Measurements from ENCODE around the gene MAST2. TPM values are rescaled to one million over a fixed set of nuclear protein-coding genes. Genes with fewer than 3 reads are reported as not detected.

Gene MAST2
- total RNA-seq, 1 experiment from 2014 or later = 37.2 TPM

- CTCF ChIA-PET = no interaction called here
- peaks cover 3% of the 10 kb centered on the region for H3K36me3 Mint-ChIP-seq
- TF ChIP-seq ERG (CRISPR knock-in tag; IDR thresholded peaks at IDR 0.05) (no peak), OVOL2 (CRISPR knock-in tag; IDR thresholded peaks at IDR 0.05; ENCODE audit: borderline replicate concordance) (no peak), IRF2 (CRISPR knock-in tag; IDR thresholded peaks at IDR 0.05; ENCODE audit: borderline replicate concordance, low read depth) (no peak), SOX15 (CRISPR knock-in tag; IDR thresholded peaks at IDR 0.05) (no peak)
- TF ChIP-seq, protein P1, sequence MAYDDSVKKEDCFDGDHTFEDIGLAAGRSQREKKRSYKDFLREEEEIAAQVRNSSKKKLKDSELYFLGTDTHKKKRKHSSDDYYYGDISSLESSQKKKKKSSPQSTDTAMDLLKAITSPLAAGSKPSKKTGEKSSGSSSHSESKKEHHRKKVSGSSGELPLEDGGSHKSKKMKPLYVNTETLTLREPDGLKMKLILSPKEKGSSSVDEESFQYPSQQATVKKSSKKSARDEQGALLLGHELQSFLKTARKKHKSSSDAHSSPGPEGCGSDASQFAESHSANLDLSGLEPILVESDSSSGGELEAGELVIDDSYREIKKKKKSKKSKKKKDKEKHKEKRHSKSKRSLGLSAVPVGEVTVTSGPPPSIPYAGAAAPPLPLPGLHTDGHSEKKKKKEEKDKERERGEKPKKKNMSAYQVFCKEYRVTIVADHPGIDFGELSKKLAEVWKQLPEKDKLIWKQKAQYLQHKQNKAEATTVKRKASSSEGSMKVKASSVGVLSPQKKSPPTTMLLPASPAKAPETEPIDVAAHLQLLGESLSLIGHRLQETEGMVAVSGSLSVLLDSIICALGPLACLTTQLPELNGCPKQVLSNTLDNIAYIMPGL (CRISPR knock-in tag; IDR thresholded peaks at IDR 0.05) = no peak
- TF ChIP-seq, protein P2, sequence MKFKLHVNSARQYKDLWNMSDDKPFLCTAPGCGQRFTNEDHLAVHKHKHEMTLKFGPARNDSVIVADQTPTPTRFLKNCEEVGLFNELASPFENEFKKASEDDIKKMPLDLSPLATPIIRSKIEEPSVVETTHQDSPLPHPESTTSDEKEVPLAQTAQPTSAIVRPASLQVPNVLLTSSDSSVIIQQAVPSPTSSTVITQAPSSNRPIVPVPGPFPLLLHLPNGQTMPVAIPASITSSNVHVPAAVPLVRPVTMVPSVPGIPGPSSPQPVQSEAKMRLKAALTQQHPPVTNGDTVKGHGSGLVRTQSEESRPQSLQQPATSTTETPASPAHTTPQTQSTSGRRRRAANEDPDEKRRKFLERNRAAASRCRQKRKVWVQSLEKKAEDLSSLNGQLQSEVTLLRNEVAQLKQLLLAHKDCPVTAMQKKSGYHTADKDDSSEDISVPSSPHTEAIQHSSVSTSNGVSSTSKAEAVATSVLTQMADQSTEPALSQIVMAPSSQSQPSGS (CRISPR knock-in tag; IDR thresholded peaks at IDR 0.05; ENCODE audit: borderline replicate concordance, low read depth) = no peak
- no peak for DNase-seq (ENCODE audit: low spot score)
- H3K9me3 Mint-ChIP-seq = peaks cover 4% of the 10 kb centered on the region; the same call in 1 of the 2 replicates
- H3K4me3 Mint-ChIP-seq = no peak overlapping the region
- POLR2A ChIA-PET = no interaction called here
- ATAC-seq = no peak
- H3K27ac Mint-ChIP-seq = no peak overlapping the region
- H3K27me3 Mint-ChIP-seq (ENCODE audit: low read depth) = no peaks in the 10 kb centered on the region
- peaks cover 23% of the 10 kb centered on the region for H3K4me1 Mint-ChIP-seq
Measured at GRCh38 chr1:45862008-45862407, 58.6 kb downstream of the MAST2 start.

DNA sequence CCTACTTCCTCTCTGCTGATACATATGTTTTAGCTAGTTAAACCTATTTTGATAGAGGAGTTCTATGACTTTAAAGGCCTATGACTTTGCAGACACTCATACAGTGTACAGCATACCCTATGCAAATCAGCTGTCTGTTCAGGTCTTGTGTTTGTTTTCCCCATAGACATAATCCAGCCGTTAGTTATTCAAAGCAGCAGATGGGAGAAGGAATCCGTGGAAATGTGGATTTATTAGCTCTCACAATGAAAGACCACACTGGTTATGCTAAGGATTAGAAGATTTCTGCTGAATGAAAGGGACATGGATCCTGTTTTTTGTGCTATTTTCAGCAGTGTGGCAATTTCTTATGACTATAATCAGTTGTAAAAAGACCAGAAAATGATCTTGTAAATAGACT is 59.8 kb downstream of the MAST2 start:
- Mint-ChIP-seq H3K9me3 (no peaks in the 10 kb centered on the region), H3K36me3 (peaks cover under 1% of the 10 kb centered on the region), H3K4me1 (peaks cover 27% of the 10 kb centered on the region), H3K27ac (no peak overlapping the region), H3K27me3 (ENCODE audit: low read depth) (no peaks in the 10 kb centered on the region), H3K4me3 (no peak overlapping the region)
- ATAC-seq (no peak), DNase-seq (ENCODE audit: low spot score) (no peak)
- CTCF ChIA-PET = interaction anchor here (1.8 kb wide), 1 partner anchor 8 kb away, joined by 5 read pairs; no protein-coding TSS in a partner anchor
- TF ChIP-seq FOXK1 (CRISPR knock-in tag; IDR thresholded peaks at IDR 0.05) (no peak), RELA (CRISPR knock-in tag; IDR thresholded peaks at IDR 0.05; ENCODE audit: borderline replicate concordance) (no peak), FOXJ3 (CRISPR knock-in tag; IDR thresholded peaks at IDR 0.05; ENCODE audit: borderline replicate concordance) (no peak), HMGA2 (CRISPR knock-in tag; IDR thresholded peaks at IDR 0.05) (no peak), RORB (CRISPR knock-in tag; IDR thresholded peaks at IDR 0.05) (no peak), ATF6 (CRISPR knock-in tag; IDR thresholded peaks at IDR 0.05) (no peak), NFE2L1 (CRISPR knock-in tag; IDR thresholded peaks at IDR 0.05) (no peak), CREB1 (CRISPR knock-in tag; IDR thresholded peaks at IDR 0.05) (no peak), TEAD4 (CRISPR knock-in tag; IDR thresholded peaks at IDR 0.05) (no peak), ZBTB21 (CRISPR knock-in tag; IDR thresholded peaks at IDR 0.05; ENCODE audit: borderline replicate concordance) (no peak), GTF2I (CRISPR knock-in tag; conservative IDR thresholded peaks at IDR 0.05) (no peak), MXD4 (CRISPR knock-in tag; IDR thresholded peaks at IDR 0.05; ENCODE audit: borderline replicate concordance) (no peak)
- TF ChIP-seq, protein P2 (CRISPR knock-in tag; IDR thresholded peaks at IDR 0.05; ENCODE audit: borderline replicate concordance, low read depth) = no peak
- TF ChIP-seq, protein P3, sequence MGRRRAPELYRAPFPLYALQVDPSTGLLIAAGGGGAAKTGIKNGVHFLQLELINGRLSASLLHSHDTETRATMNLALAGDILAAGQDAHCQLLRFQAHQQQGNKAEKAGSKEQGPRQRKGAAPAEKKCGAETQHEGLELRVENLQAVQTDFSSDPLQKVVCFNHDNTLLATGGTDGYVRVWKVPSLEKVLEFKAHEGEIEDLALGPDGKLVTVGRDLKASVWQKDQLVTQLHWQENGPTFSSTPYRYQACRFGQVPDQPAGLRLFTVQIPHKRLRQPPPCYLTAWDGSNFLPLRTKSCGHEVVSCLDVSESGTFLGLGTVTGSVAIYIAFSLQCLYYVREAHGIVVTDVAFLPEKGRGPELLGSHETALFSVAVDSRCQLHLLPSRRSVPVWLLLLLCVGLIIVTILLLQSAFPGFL (CRISPR knock-in tag; IDR thresholded peaks at IDR 0.05; ENCODE audit: borderline replicate concordance) = no peak
- TF ChIP-seq, protein P4, sequence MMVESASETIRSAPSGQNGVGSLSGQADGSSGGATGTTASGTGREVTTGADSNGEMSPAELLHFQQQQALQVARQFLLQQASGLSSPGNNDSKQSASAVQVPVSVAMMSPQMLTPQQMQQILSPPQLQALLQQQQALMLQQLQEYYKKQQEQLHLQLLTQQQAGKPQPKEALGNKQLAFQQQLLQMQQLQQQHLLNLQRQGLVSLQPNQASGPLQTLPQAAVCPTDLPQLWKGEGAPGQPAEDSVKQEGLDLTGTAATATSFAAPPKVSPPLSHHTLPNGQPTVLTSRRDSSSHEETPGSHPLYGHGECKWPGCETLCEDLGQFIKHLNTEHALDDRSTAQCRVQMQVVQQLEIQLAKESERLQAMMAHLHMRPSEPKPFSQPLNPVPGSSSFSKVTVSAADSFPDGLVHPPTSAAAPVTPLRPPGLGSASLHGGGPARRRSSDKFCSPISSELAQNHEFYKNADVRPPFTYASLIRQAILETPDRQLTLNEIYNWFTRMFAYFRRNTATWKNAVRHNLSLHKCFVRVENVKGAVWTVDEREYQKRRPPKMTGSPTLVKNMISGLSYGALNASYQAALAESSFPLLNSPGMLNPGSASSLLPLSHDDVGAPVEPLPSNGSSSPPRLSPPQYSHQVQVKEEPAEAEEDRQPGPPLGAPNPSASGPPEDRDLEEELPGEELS (CRISPR knock-in tag; IDR thresholded peaks at IDR 0.05) = no peak
- TF ChIP-seq, protein P5, sequence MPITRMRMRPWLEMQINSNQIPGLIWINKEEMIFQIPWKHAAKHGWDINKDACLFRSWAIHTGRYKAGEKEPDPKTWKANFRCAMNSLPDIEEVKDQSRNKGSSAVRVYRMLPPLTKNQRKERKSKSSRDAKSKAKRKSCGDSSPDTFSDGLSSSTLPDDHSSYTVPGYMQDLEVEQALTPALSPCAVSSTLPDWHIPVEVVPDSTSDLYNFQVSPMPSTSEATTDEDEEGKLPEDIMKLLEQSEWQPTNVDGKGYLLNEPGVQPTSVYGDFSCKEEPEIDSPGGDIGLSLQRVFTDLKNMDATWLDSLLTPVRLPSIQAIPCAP (CRISPR knock-in tag; IDR thresholded peaks at IDR 0.05) = no peak
- POLR2A ChIA-PET = no interaction called here
